Measurements from ENCODE around the gene CMSS1.

DNA sequence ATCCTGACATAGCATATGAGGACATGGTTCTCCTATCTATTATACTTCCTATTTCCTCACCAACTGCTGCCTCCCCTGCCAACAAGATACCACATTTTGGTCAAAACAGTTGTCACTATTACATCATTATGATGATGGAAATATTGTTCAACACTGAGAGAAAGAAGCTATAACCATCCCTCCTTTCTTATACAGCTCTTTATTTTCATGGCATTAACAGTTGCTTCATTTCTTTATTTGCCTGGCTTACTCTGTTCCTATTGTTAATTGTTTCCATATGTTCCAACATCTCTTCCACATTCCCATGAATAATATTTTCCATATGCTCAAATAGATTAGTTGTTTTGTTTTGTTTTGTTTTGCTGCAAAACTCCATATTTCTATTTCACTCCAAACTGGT is 337.5 kb downstream of the CMSS1 start:
- TF ChIP-seq, protein P1, sequence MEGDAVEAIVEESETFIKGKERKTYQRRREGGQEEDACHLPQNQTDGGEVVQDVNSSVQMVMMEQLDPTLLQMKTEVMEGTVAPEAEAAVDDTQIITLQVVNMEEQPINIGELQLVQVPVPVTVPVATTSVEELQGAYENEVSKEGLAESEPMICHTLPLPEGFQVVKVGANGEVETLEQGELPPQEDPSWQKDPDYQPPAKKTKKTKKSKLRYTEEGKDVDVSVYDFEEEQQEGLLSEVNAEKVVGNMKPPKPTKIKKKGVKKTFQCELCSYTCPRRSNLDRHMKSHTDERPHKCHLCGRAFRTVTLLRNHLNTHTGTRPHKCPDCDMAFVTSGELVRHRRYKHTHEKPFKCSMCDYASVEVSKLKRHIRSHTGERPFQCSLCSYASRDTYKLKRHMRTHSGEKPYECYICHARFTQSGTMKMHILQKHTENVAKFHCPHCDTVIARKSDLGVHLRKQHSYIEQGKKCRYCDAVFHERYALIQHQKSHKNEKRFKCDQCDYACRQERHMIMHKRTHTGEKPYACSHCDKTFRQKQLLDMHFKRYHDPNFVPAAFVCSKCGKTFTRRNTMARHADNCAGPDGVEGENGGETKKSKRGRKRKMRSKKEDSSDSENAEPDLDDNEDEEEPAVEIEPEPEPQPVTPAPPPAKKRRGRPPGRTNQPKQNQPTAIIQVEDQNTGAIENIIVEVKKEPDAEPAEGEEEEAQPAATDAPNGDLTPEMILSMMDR (IDR thresholded peaks at IDR 0.05; ENCODE audit: low read length) = no peak
- TF ChIP-seq EZH2 (optimal IDR thresholded peaks at IDR 0.05; ENCODE audit: low read depth, low read length) (no peak), EZH2phosphoT487 (IDR thresholded peaks at IDR 0.05; ENCODE audit: low read length) (no peak)

Data from MM.1S (cell line).